Mesothelial cell of epicardium (in vitro differentiated cells): ENCODE data around the gene ZDHHC14. TPM values are rescaled to one million over a fixed set of nuclear protein-coding genes. Genes with fewer than 3 reads are reported as not detected.

Source experiments
- DNase-seq, 2 experiments: peaks; one replicate each; pipeline ENCODE4 v3.0.0; 2021; ENCODE audit warnings: low spot score in 2 of 2; ENCODE audit not compliant: unreplicated experiment in 2 of 2
- H3K27ac Mint-ChIP-seq: 2 replicates; pipeline ENCODE4 v1.8.0; 2021; ENCODE audit warnings: mixed read lengths
- H3K27me3 Mint-ChIP-seq: 2 replicates; pipeline ENCODE4 v1.8.0; 2021; ENCODE audit warnings: low read depth, mixed read lengths
- H3K36me3 Mint-ChIP-seq: 2 replicates; pipeline ENCODE4 v1.8.0; 2021; ENCODE audit warnings: mixed read lengths
- H3K4me1 Mint-ChIP-seq: 2 replicates; pipeline ENCODE4 v1.8.0; 2021; ENCODE audit warnings: mixed read lengths
- H3K4me3 Mint-ChIP-seq: 2 replicates; pipeline ENCODE4 v1.8.0; 2021; ENCODE audit warnings: mild to moderate bottlenecking, moderate library complexity, mixed read lengths
- H3K9me3 Mint-ChIP-seq: 2 replicates; pipeline ENCODE4 v1.8.0; 2021; ENCODE audit warnings: mixed read lengths
- total RNA-seq: library from RNA; stranded (reverse); gene quantifications from 3 replicates; pipeline ENCODE4 v1.2.1, GENCODE V29; 2021
- TF ChIP-seq, protein P1 (sequence below): fragments of 200-600 bp; sonication (generic); IDR thresholded peaks from one replicate; pipeline ENCODE4 v1.5.0; 2021; ENCODE audit warnings: antibody characterized with exemption; ENCODE audit not compliant: unreplicated experiment

Gene ZDHHC14
- total RNA-seq, 1 donor from 2014 or later, result 11.3 TPM

DNA sequence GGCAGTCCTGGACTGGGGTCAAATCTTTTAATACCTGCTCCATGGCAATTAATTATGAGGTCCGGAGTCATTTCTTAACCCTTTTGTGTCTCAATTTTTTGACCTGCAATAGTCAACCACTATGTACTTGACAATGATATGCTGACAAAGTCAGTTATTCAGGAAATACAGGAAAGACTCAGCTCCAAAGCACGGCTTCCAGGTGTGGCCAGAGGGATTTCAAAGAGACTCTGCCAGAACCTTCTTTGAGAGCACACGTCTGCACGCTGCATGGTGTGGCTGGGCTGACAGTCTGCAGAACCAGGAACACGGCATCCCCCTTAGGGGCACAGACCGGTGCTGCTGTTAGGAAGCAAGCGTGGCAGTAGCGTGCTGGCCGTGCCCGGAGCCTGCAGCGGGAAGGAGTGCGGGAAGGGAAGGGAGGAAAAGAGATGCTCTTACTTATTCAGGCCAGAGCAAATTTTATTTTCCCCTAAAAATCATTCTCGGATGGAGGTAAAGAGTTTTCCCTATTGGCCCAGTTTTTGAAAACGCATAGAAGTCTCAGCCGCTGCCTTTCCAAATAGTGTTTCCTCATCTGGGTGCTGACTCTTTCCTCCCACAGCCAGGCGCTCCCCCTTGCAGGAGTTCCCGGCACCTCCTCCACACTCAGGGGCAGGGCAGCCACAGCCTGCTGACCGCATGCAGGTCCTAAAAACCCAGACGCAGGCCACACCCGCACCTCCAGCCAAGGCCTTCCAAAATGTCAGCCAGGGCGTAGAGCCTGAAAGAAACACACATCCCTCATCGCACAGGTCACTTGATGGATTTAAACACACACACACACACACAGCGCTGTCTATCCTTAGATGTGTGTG, 254.6 kb downstream of the ZDHHC14 start:
- Mint-ChIP-seq H3K36me3 (no peaks in the 10 kb centered on the region), H3K27me3 (no peaks in the 10 kb centered on the region), H3K9me3 (no peaks in the 10 kb centered on the region), H3K4me3 (no peak overlapping the region), H3K4me1 (peaks cover 22% of the 10 kb centered on the region), H3K27ac (no peak overlapping the region)
- no peak for DNase-seq
- TF ChIP-seq, protein P1, sequence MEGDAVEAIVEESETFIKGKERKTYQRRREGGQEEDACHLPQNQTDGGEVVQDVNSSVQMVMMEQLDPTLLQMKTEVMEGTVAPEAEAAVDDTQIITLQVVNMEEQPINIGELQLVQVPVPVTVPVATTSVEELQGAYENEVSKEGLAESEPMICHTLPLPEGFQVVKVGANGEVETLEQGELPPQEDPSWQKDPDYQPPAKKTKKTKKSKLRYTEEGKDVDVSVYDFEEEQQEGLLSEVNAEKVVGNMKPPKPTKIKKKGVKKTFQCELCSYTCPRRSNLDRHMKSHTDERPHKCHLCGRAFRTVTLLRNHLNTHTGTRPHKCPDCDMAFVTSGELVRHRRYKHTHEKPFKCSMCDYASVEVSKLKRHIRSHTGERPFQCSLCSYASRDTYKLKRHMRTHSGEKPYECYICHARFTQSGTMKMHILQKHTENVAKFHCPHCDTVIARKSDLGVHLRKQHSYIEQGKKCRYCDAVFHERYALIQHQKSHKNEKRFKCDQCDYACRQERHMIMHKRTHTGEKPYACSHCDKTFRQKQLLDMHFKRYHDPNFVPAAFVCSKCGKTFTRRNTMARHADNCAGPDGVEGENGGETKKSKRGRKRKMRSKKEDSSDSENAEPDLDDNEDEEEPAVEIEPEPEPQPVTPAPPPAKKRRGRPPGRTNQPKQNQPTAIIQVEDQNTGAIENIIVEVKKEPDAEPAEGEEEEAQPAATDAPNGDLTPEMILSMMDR, result no peak

DNA sequence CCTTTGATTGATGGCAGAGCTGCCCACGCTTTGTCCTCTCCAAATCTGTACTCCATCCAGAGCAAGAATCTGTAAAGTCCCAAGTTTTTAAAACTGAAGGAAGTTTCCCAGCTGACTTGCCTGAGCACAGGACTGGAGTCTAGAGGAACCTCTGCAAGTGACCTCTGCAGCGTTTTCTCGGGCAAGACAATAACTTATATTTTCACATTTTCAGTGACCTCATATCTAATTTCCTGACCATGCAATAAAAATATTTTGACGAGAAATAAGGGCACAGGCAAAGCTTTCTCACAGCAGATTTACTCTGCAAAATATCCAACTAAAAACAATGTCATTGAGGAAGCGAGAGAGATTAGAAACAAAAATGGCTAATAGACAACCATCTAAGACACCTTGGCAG, 256.5 kb downstream of the ZDHHC14 start:
- no peaks in the 10 kb centered on the region for H3K36me3 Mint-ChIP-seq
- TF ChIP-seq, protein P1, result no peak
- DNase-seq, result no peak
- no peaks in the 10 kb centered on the region for H3K27me3 Mint-ChIP-seq
- H3K27ac Mint-ChIP-seq, result peak overlapping the region; percentile 9
- H3K9me3 Mint-ChIP-seq, result no peaks in the 10 kb centered on the region
- peaks cover 22% of the 10 kb centered on the region for H3K4me1 Mint-ChIP-seq
- no peak overlapping the region for H3K4me3 Mint-ChIP-seq

DNA sequence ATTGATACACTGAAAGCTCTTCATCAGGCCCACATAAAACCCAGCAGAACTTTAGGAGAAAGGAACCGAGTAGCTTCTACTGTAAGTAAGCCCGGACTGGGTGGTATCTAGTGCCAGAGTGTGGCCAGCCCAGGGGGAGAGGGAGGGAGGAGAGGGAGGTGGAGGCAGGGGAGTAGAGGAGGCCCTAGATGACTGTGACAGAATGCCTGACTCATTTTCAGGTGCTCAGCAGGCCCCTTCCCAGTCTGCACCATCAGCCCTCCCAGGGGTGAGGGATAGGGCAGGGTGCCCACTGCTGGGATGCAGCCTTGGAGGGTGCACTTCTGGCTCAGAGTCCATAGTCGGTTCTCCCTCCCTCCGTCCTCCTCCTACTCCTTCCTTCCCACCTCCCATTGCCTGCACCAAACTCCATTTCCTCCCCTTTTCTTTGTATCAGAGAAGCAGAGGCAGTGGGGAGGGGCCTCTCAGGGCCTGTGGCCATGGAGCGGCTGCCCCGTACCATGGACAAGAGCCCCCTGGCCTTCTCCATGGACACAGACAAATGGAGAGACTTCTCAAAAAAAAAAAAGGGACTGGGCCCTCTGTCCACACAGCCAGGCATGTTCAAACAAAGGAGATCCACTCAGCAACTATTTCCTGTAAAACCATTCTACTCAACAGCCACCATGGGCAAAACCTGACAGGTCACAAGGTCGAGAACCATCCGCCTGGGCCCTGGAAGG, 257.1 kb downstream of the ZDHHC14 start:
- DNase-seq, result no peak
- H3K4me1 Mint-ChIP-seq, result peaks cover 22% of the 10 kb centered on the region
- TF ChIP-seq, protein P1, result no peak

DNA sequence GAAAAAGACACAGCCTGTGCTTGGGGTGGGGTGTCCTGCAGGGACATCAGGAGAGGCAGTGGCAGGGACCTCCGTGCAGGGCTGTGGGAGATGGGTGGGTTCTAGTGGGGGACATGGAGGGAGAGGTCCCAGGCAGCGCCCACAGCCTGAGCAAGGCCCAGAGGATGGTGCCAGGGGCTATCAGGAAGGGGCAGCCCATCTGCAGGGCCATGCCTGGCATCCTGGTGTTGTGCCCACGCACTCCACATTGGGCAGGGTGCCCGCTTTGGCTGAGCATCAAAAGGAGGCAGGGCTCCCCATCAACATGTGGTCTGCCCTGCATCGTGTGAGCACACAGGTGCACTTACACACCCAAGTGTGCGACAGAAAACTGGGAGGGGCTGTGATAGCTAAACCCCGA, 257.8 kb downstream of the ZDHHC14 start:
- no peak for DNase-seq
- TF ChIP-seq, protein P1, result no peak
- Mint-ChIP-seq H3K9me3 (no peaks in the 10 kb centered on the region), H3K27ac (no peak overlapping the region), H3K36me3 (no peaks in the 10 kb centered on the region), H3K4me3 (no peak overlapping the region), H3K27me3 (no peaks in the 10 kb centered on the region), H3K4me1 (peaks cover 22% of the 10 kb centered on the region)

More for the DNA sequence above, 257.1 kb downstream of the ZDHHC14 start:
- no peak overlapping the region for H3K4me3 Mint-ChIP-seq
- H3K27ac Mint-ChIP-seq, result no peak overlapping the region
- H3K27me3 Mint-ChIP-seq, result no peaks in the 10 kb centered on the region
- no peaks in the 10 kb centered on the region for H3K36me3 Mint-ChIP-seq
- no peaks in the 10 kb centered on the region for H3K9me3 Mint-ChIP-seq

DNA sequence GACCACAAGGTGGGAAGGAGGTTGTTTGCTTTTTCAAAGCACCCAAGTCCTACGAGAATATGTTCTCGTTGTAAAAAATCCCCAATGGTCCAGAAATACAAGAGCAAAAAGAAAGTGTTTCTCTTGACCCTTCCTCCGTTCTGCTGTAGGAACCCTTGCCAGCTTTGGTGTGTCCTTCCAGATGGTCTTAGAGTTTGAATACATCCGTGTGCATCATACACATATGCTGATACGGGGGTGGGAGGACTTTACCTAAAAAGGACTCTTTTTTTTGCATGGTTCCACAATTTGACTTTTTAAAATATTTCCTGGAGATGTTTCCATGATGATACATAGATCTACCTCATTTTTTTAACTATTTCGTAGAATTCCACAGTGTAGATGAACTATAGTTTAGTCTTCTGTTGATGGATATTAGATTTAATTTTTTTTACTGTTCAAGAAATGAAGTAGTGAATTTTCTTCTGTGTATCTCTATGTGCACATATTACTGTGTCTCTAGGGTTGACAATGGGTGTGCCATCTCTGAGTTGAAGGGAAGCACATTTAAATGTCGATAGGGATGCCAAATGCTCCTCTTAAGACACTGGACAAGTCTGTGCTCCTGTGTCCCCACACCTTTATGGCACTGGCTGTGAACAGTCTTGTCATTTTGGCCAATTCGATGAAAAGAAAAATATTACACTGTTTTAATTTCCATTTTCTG, 259.9 kb downstream of the ZDHHC14 start:
- Mint-ChIP-seq H3K27me3 (no peaks in the 10 kb centered on the region), H3K4me1 (peaks cover 15% of the 10 kb centered on the region), H3K36me3 (peaks cover 2% of the 10 kb centered on the region), H3K4me3 (no peak overlapping the region), H3K9me3 (no peaks in the 10 kb centered on the region), H3K27ac (no peak overlapping the region)
- DNase-seq, result no peak
- TF ChIP-seq, protein P1, result no peak
